ENCODE results near the gene PFKL.
A peak's percentile ranks its signal among the peaks of the same experiment; 100 is the strongest.
"Not testable (repeated sequence)": the region's sequence is repeated elsewhere in the genome, so short reads cannot be mapped to it uniquely, and the experiment has no call there.

PFKL gene

GRCh38 chr21:44347911-44348451 is 48.1 kb downstream of the PFKL start:
- DNase-seq (ENCODE audit: low spot score): no peak

GRCh38 chr21:44348861-44349260 is 49.0 kb downstream of the PFKL start:
- DNase-seq (ENCODE audit: low spot score): no peak

- DNase-seq (ENCODE audit: low spot score): no peak
Measured at GRCh38 chr21:44349416-44349846, 49.6 kb downstream of the PFKL start.

- DNase-seq (ENCODE audit: low spot score): no peak
Measured at GRCh38 chr21:44349847-44350772, 50.3 kb downstream of the PFKL start.

GRCh38 chr21:44350773-44351481 is 51.1 kb downstream of the PFKL start:
- no peak for DNase-seq (ENCODE audit: low spot score)

- no peak for DNase-seq (ENCODE audit: low spot score)
Measured at GRCh38 chr21:44351535-44352252, 51.8 kb downstream of the PFKL start.

GRCh38 chr21:44352253-44352860 is 52.5 kb downstream of the PFKL start:
- DNase-seq (ENCODE audit: low spot score): no peak

GRCh38 chr21:44353191-44353970 is 53.5 kb downstream of the PFKL start, which contains the start of gene TRPM2:
Gene TRPM2, plus strand, starts transcription at chr21:44353621. Its CDS starts 80 bp downstream, at chr21:44353701.
- peak; percentile 31 for DNase-seq (ENCODE audit: low spot score)

- DNase-seq (ENCODE audit: low spot score): no peak
Measured at GRCh38 chr21:44354001-44354405, 54.1 kb downstream of the PFKL start.

- DNase-seq (ENCODE audit: low spot score): no peak
Measured at GRCh38 chr21:44354775-44355771, 55.2 kb downstream of the PFKL start.

- no peak for DNase-seq (ENCODE audit: low spot score)
Measured at GRCh38 chr21:44356160-44356559, 56.3 kb downstream of the PFKL start.

- DNase-seq (ENCODE audit: low spot score): no peak
Measured at GRCh38 chr21:44356636-44357035, 56.8 kb downstream of the PFKL start.

- DNase-seq (ENCODE audit: low spot score): no peak
Measured at GRCh38 chr21:44357064-44357837, 57.4 kb downstream of the PFKL start.

- DNase-seq (ENCODE audit: low spot score): no peak
Measured at GRCh38 chr21:44359396-44359795, 59.5 kb downstream of the PFKL start.

GRCh38 chr21:44360159-44360558 is 60.3 kb downstream of the PFKL start:
- DNase-seq (ENCODE audit: low spot score): no peak

- DNase-seq (ENCODE audit: low spot score): not testable (repeated sequence)
Measured at GRCh38 chr21:44361903-44362302, 62.0 kb downstream of the PFKL start.

- no peak for DNase-seq (ENCODE audit: low spot score)
Measured at GRCh38 chr21:44363278-44363677, 63.4 kb downstream of the PFKL start.

GRCh38 chr21:44364151-44365053 is 64.5 kb downstream of the PFKL start:
- no peak for DNase-seq (ENCODE audit: low spot score)

Data from CD4-positive, alpha-beta T cell treated with Interleukin-15 for 4 hours (primary cell).